Lung (tissue), 12 donors: Measurements from ENCODE around the gene PEX11G. TPM values are rescaled to one million over a fixed set of nuclear protein-coding genes. Genes with fewer than 3 reads are reported as not detected.
"Not testable (repeated sequence)": the region's sequence is repeated elsewhere in the genome, so short reads cannot be mapped to it uniquely, and the experiment has no call there.

Experiments used
- ATAC-seq: fragments of 200-7000 bp; cut with Tn5 transposase; one replicate; pipeline ENCODE4 v1.9.1; 2020; ENCODE audit warnings: moderate number of reproducible peaks; ENCODE audit not compliant: insufficient read depth, low FRiP score
- DNase-seq, 3 donors: peaks; one replicate each; pipeline ENCODE4 v3.0.0-alpha.2; 2013 to 2017
- H3K27ac ChIP-seq, 2 donors: one replicate each; pipeline ENCODE4 v1.5.1; 2013; ENCODE audit warnings: mild to moderate bottlenecking in 2 of 2, moderate library complexity in 2 of 2, control low read depth in 1 of 2, inconsistent platforms in 1 of 2, low read depth in 1 of 2, low read length in 1 of 2
- H3K27me3 ChIP-seq, 3 donors: one replicate each; pipeline ENCODE4 v1.5.1; 2013; ENCODE audit warnings: low read length in 2 of 3; ENCODE audit not compliant: control insufficient read depth in 3 of 3, insufficient read depth in 3 of 3
- H3K36me3 ChIP-seq, 4 donors: one replicate each; pipeline ENCODE4 v1.5.1; 2013; ENCODE audit warnings: low read length in 4 of 4, mild to moderate bottlenecking in 1 of 4, moderate library complexity in 1 of 4; ENCODE audit not compliant: control insufficient read depth in 4 of 4, insufficient read depth in 4 of 4
- H3K4me1 ChIP-seq, 5 donors: one replicate each; pipeline ENCODE4 v1.5.1; 2013; ENCODE audit warnings: low read length in 5 of 5, mild to moderate bottlenecking in 2 of 5, moderate library complexity in 1 of 5; ENCODE audit not compliant: control insufficient read depth in 5 of 5, insufficient read depth in 5 of 5
- H3K4me3 ChIP-seq: one replicate; pipeline ENCODE4 v1.5.1; 2013; ENCODE audit warnings: mild to moderate bottlenecking, control low read depth, moderate library complexity
- H3K9ac ChIP-seq, 2 donors: one replicate each; pipeline ENCODE4 v1.5.1; 2013; ENCODE audit warnings: low read length in 2 of 2, control low read depth in 1 of 2; ENCODE audit not compliant: insufficient read depth in 1 of 2
- H3K9me3 ChIP-seq, 4 donors: one replicate each; pipeline ENCODE4 v1.5.1; 2013; ENCODE audit warnings: low read length in 3 of 4, mild to moderate bottlenecking in 1 of 4, moderate library complexity in 1 of 4; ENCODE audit not compliant: control insufficient read depth in 4 of 4, insufficient read depth in 3 of 4
- CTCF ChIP-seq: IDR thresholded peaks from 2 replicates; pipeline ENCODE4 v1.5.1; 2012; ENCODE audit warnings: mild to moderate bottlenecking; ENCODE audit errors: control extremely low read depth, extremely low read depth
- WGBS, 2 donors: extraction: QIAGEN DNeasy Blood & Tissue Kit; methylation state at CpG; one replicate each; pipeline ENCODE4 v1.1.7; 2013; 5-methylcytosine and 5-hydroxymethylcytosine counted together
- polyA plus RNA-seq, 2 donors: library from polyadenylated mRNA; stranded (reverse); fragments of 200-250 nt; gene quantifications; one replicate each; pipeline ENCODE4 v1.2.1, GENCODE V29; 2013
- total RNA-seq, 2 donors: library from RNA; depleted of rRNA in 1 of 2; stranded (reverse); fragments of >200 nt in 1 of 2; gene quantifications; one replicate each; pipeline ENCODE4 v1.2.1, GENCODE V29; 2014 to 2021
- donor health status: control.
- donor health status: control.
- donor health status: Bipolar disorder and iron deficiency.
- donor health status: healthy.
- donor health status: DM: yes; HTN: yes; CAD: no.

The PEX11G gene
- total and polyA plus RNA-seq, 4 donors, result 4.1 to 11.1 (median 7.5) TPM

DNA sequence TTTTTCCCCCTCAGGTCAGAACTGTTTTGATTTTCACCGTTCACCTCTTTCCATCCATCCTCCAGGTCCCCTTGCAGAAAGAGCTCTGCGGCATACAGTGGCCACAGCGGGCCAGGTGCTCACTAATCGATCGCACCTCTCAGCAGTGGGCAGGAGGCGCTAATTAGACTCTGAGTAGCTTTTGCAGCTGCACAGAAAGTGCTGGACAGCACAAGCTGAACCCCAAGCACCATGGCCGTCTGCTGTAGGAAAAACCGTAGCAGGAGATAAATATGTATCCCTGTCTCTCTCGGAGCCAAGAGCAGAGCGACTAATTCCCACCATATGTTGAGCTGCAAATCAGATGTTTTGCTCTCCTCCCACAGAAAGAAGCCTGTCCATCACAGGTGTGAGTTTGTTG, 54.4 kb downstream of the PEX11G start:
- TF ChIP-seq CTCF, result no peak

GRCh38 chr19:7433456-7433855, 55.4 kb downstream of the PEX11G start:
- ATAC-seq, H3K27me3 ChIP-seq: not testable (repeated sequence)

More for the DNA sequence above, 54.4 kb downstream of the PEX11G start:
- no peak overlapping the region for H3K9ac ChIP-seq
- WGBS, 2 donors, result 96 to 98% methylated on average over 10 of the region's 10 CpGs
- no peaks in the 10 kb centered on the region for H3K27me3 ChIP-seq
- no peaks in the 10 kb centered on the region for H3K9me3 ChIP-seq
- ATAC-seq (no peak), DNase-seq (no peak)
- H3K4me3 ChIP-seq, result no peak overlapping the region
- peaks cover 0 to 6% (median 2%) of the 10 kb centered on the region in 4 donors for H3K36me3 ChIP-seq
- no peaks in the 10 kb centered on the region for H3K4me1 ChIP-seq
- no peak overlapping the region for H3K27ac ChIP-seq

GRCh38 chr19:7429638-7430282, 59.1 kb downstream of the PEX11G start:
- Histone ChIP-seq H3K27ac (no peak overlapping the region), H3K9ac (no peak overlapping the region), H3K27me3 (no peaks in the 10 kb centered on the region), H3K4me1 (peaks cover 0 to 4% (median 0%) of the 10 kb centered on the region in 5 donors), H3K9me3 (no peaks in the 10 kb centered on the region), H3K4me3 (no peak overlapping the region), H3K36me3 (peaks cover 0 to 1% (median 0%) of the 10 kb centered on the region in 4 donors)
- no peak for ATAC-seq
- 79 to 83% methylated on average over 8 of the region's 8 CpGs for WGBS, 2 donors
- TF ChIP-seq CTCF, result no peak
- DNase-seq, result no peak

More at GRCh38 chr19:7433456-7433855, 55.4 kb downstream of the PEX11G start:
- not testable (repeated sequence) for DNase-seq, H3K9ac ChIP-seq, H3K27ac ChIP-seq, H3K4me3 ChIP-seq, H3K4me1 ChIP-seq, H3K9me3 ChIP-seq, H3K36me3 ChIP-seq
- 86 to 97% methylated on average over 7 of the region's 7 CpGs for WGBS, 2 donors

- H3K4me3 ChIP-seq, result no peak overlapping the region
- no peak overlapping the region for H3K9ac ChIP-seq
- H3K27ac ChIP-seq, result peak overlapping the region in 1 of 2 donors; percentile 61
- H3K9me3 ChIP-seq, result no peaks in the 10 kb centered on the region
- TF ChIP-seq CTCF, result no peak
- peaks cover 0 to 4% (median 0%) of the 10 kb centered on the region in 5 donors for H3K4me1 ChIP-seq
- ATAC-seq (no peak), DNase-seq (no peak)
- WGBS, 2 donors, result 93 to 96% methylated on average over 20 of the region's 20 CpGs
- no peaks in the 10 kb centered on the region for H3K27me3 ChIP-seq
- H3K36me3 ChIP-seq, result peaks cover 0 to 1% (median 0%) of the 10 kb centered on the region in 4 donors
Observed at GRCh38 chr19:7428651-7429113, 60.2 kb downstream of the PEX11G start.
